H1 (cell line): ENCODE measurements around the gene VPS13D. TPM values are rescaled to one million over a fixed set of nuclear protein-coding genes. Genes with fewer than 3 reads are reported as not detected.

Experiments
- CTCF ChIA-PET: fragments of 300-600 bp; sonication (Branson Sonifier 250); formaldehyde crosslinking; loops from one replicate; lab custom pipeline; 2021; ENCODE audit not compliant: partially characterized antibody; lab: Charles Lee
- POLR2A ChIA-PET: fragments of 300-600 bp; sonication (Branson Sonifier 250); formaldehyde crosslinking; loops from one replicate; lab custom pipeline; 2021; ENCODE audit warnings: inconsistent platforms; ENCODE audit not compliant: partially characterized antibody; lab: Charles Lee
- DNase-seq, 2 experiments: peaks; one replicate each; pipeline versions ENCODE4 v3.0.0 to v3.0.0-alpha.2; 2010 to 2022; ENCODE audit warnings: low spot score in 2 of 2, low read depth in 1 of 2, mixed read lengths in 1 of 2
- FAIRE-seq: peaks from 2 replicates; lab custom pipeline; 2011; peaks lifted over from hg19 to GRCh38; lab: Jason Lieb, UNC
- H2AFZ ChIP-seq: 2 replicates; pipeline ENCODE4 v1.8.1; 2012; ENCODE audit warnings: low read length, inconsistent platforms
- H2AK5ac ChIP-seq: 2 replicates; pipeline ENCODE4 v1.6.1; 2013; ENCODE audit warnings: low read depth, low read length
- H2BK120ac ChIP-seq: replicated peaks from 2 replicates; pipeline ENCODE3; 2013; ENCODE audit warnings: low read depth, low read length, inconsistent platforms
- H2BK12ac ChIP-seq: 2 replicates; pipeline ENCODE4 v1.6.1; 2013; ENCODE audit warnings: low read depth, low read length
- H2BK15ac ChIP-seq: 2 replicates; pipeline ENCODE4 v1.6.1; 2013; ENCODE audit warnings: low read length
- H2BK20ac ChIP-seq: 2 replicates; pipeline ENCODE4 v1.6.1; 2013; ENCODE audit warnings: low read length
- H2BK5ac ChIP-seq: 2 replicates; pipeline ENCODE4 v1.6.1; 2013; ENCODE audit warnings: low read depth, low read length
- H3K14ac ChIP-seq: 2 replicates; pipeline ENCODE4 v1.6.1; 2013; ENCODE audit warnings: inconsistent platforms; ENCODE audit not compliant: insufficient read length
- H3K18ac ChIP-seq: 2 replicates; pipeline ENCODE4 v1.6.1; 2013; ENCODE audit warnings: low read length; ENCODE audit errors: extremely low read depth
- H3K23ac ChIP-seq: 2 replicates; pipeline ENCODE4 v1.6.1; 2013; ENCODE audit warnings: inconsistent platforms; ENCODE audit not compliant: insufficient read length
- H3K23me2 ChIP-seq: 2 replicates; pipeline ENCODE4 v1.6.1; 2013; ENCODE audit warnings: low read depth, low read length
- H3K27ac ChIP-seq: 2 replicates; pipeline ENCODE4 v1.6.1; 2011; ENCODE audit warnings: low read depth, low read length, inconsistent platforms
- H3K27me3 ChIP-seq, 4 experiments: replicated peaks in 1 of 4; 1 replicate in 1 of 4; 2 replicates in 3 of 4; pipeline versions ENCODE4 v1.6.1 to v1.8.1; 2011 to 2013; ENCODE audit warnings: low read length in 3 of 4, mild to moderate bottlenecking in 3 of 4, inconsistent platforms in 2 of 4, mixed read lengths in 2 of 4, moderate library complexity in 1 of 4; ENCODE audit not compliant: control insufficient read depth in 3 of 4, insufficient read depth in 3 of 4; ENCODE audit errors: extremely low read depth in 1 of 4
- H3K36me3 ChIP-seq, 4 experiments: 2 replicates each; pipeline versions ENCODE4 v1.6.1 to v1.8.1; 2011 to 2013; ENCODE audit warnings: mild to moderate bottlenecking in 4 of 4, low read length in 3 of 4, moderate library complexity in 2 of 4, control low read depth in 1 of 4, inconsistent platforms in 1 of 4; ENCODE audit not compliant: insufficient read depth in 4 of 4, control insufficient read depth in 2 of 4
- H3K4ac ChIP-seq: replicated peaks from 2 replicates; pipeline ENCODE3; 2013; ENCODE audit warnings: low read length, low read depth, mixed read lengths, inconsistent platforms; ENCODE audit not compliant: insufficient read length
- H3K4me1 ChIP-seq, 4 experiments: replicated peaks in 1 of 4; 1 replicate in 1 of 4; 2 replicates in 3 of 4; pipeline versions ENCODE4 v1.6.1 to v1.8.1; 2011 to 2013; ENCODE audit warnings: low read length in 3 of 4, inconsistent platforms in 2 of 4, mixed read lengths in 1 of 4; ENCODE audit not compliant: insufficient read depth in 4 of 4, control insufficient read depth in 3 of 4
- H3K4me2 ChIP-seq, 2 experiments: 2 replicates each; pipeline versions ENCODE4 v1.6.1 to v1.8.1; 2011 to 2013; ENCODE audit warnings: low read depth in 2 of 2, low read length in 2 of 2, control low read depth in 1 of 2, inconsistent platforms in 1 of 2, mild to moderate bottlenecking in 1 of 2; ENCODE audit not compliant: insufficient read depth in 1 of 2
- H3K4me3 ChIP-seq, 4 experiments: fragments of 200-600, 300-600 bp in 1 of 4; sonication (generic), shearing (Covaris generic), sonication (Bioruptor Twin) in 1 of 4; 2 replicates each; pipeline versions ENCODE4 v1.5.1 to v1.8.1; 2011 to 2016; ENCODE audit warnings: low read length in 4 of 4, low read depth in 3 of 4, control low read depth in 2 of 4, inconsistent platforms in 2 of 4, mild to moderate bottlenecking in 2 of 4, mixed read lengths in 1 of 4, moderate library complexity in 1 of 4; ENCODE audit not compliant: insufficient read depth in 2 of 4; ENCODE audit errors: extremely low read depth in 1 of 4
- H3K56ac ChIP-seq: replicated peaks from 2 replicates; pipeline ENCODE3; 2013; ENCODE audit warnings: low read depth, mild to moderate bottlenecking, mixed read lengths, low read length, inconsistent platforms; ENCODE audit not compliant: insufficient read length
- H3K79me1 ChIP-seq: 2 replicates; pipeline ENCODE4 v1.6.1; 2013; ENCODE audit warnings: low read depth, low read length, control low read depth
- H3K79me2 ChIP-seq, 2 experiments: 2 replicates each; pipeline versions ENCODE4 v1.6.1 to v1.8.1; 2012 to 2013; ENCODE audit warnings: low read length in 2 of 2, mild to moderate bottlenecking in 2 of 2, inconsistent platforms in 1 of 2; ENCODE audit not compliant: insufficient read depth in 2 of 2, control insufficient read depth in 1 of 2
- H3K9ac ChIP-seq, 4 experiments: replicated peaks in 1 of 4; 1 replicate in 1 of 4; 2 replicates in 3 of 4; pipeline versions ENCODE4 v1.6.1 to v1.8.1; 2011 to 2013; ENCODE audit warnings: low read depth in 3 of 4, low read length in 3 of 4, control low read depth in 2 of 4, mild to moderate bottlenecking in 2 of 4, moderate library complexity in 2 of 4, inconsistent platforms in 1 of 4; ENCODE audit errors: extremely low read depth in 1 of 4
- H3K9me3 ChIP-seq, 2 experiments: 2 replicates each; pipeline versions ENCODE4 v1.6.1 to v1.8.1; 2012 to 2013; ENCODE audit warnings: mild to moderate bottlenecking in 2 of 2, moderate library complexity in 2 of 2, control low read depth in 1 of 2, inconsistent platforms in 1 of 2, low read depth in 1 of 2, low read length in 1 of 2, mixed read lengths in 1 of 2; ENCODE audit not compliant: insufficient read depth in 2 of 2
- H4K20me1 ChIP-seq, 2 experiments: replicated peaks in 1 of 2; 2 replicates each; pipeline versions ENCODE3 to v1.8.1; 2011 to 2013; ENCODE audit warnings: inconsistent platforms in 2 of 2, low read length in 2 of 2, mild to moderate bottlenecking in 1 of 2; ENCODE audit not compliant: insufficient read depth in 2 of 2, control insufficient read depth in 1 of 2
- H4K5ac ChIP-seq: 2 replicates; pipeline ENCODE4 v1.6.1; 2013; ENCODE audit warnings: low read length, low read depth, mixed read lengths, inconsistent platforms; ENCODE audit not compliant: insufficient read length
- H4K8ac ChIP-seq: 2 replicates; pipeline ENCODE4 v1.8.0; 2013; ENCODE audit warnings: mild to moderate bottlenecking, moderate library complexity, low read length, inconsistent platforms; ENCODE audit not compliant: insufficient read depth; ENCODE audit errors: extremely low read depth
- H4K91ac ChIP-seq: replicated peaks from 2 replicates; pipeline ENCODE3; 2013; ENCODE audit warnings: low read length, mixed read lengths, inconsistent platforms; ENCODE audit not compliant: insufficient read length
- E2F6 ChIP-seq: IDR thresholded peaks from 2 replicates; pipeline ENCODE4 v1.6.1; 2012; ENCODE audit warnings: inconsistent platforms
- GTF2F1 ChIP-seq: IDR thresholded peaks from 2 replicates; pipeline ENCODE4 v1.6.1; 2012; ENCODE audit warnings: low read depth, low read length, improper control_type of control experiment, borderline replicate concordance
- KDM5A ChIP-seq: fragments of 200-600 bp; IDR thresholded peaks from 2 replicates; pipeline ENCODE4 v1.7.1; 2012; ENCODE audit warnings: mild to moderate bottlenecking, low read length, inconsistent platforms, mixed read lengths
- RNF2 ChIP-seq: fragments of 200-900, 300-1000 bp; sonication (generic); IDR thresholded peaks from 2 replicates; pipeline ENCODE4 v1.7.1; 2016; ENCODE audit warnings: borderline replicate concordance, low read depth, mild to moderate bottlenecking, antibody characterized with exemption, low read length; ENCODE audit not compliant: poor library complexity, severe bottlenecking; ENCODE audit errors: missing control alignments
- WGBS, 2 experiments: shearing (Covaris generic) in 1 of 2; methylation state at CpG; one replicate each; pipeline versions ENCODE4 v1.1.6 to v1.1.7; 2013 to 2015; ENCODE audit warnings: low lambda C conversion rate in 2 of 2, mixed read lengths in 2 of 2, inconsistent platforms in 1 of 2, low coverage in 1 of 2, missing lambda C conversion rate in 1 of 2; ENCODE audit not compliant: insufficient replicate concordance in 2 of 2, insufficient coverage in 1 of 2, insufficient read length in 1 of 2; ENCODE audit errors: extremely low coverage in 1 of 2, missing lambda C conversion rate in 1 of 2; 5-methylcytosine and 5-hydroxymethylcytosine counted together
- polyA plus RNA-seq, 7 experiments: library from polyadenylated mRNA; depleted of rRNA in 3 of 7; stranded (reverse) in 5 of 7; unstranded in 2 of 7; fragments of >200 nt in 5 of 7; fragments of 200-250 nt in 2 of 7; gene quantifications; 1 replicate in 5 of 7; 2 replicates in 1 of 7; 4 replicates in 1 of 7; pipeline versions ENCODE4 v1.2.1 to v1.2.3, GENCODE V29; 2011 to 2013; ENCODE audit warnings: missing spikeins in 2 of 7, mixed read lengths in 2 of 7
- total RNA-seq: library from RNA; stranded (reverse); fragmentation: NEBNext Ultra II Directional; extraction: Animal tissue kit (Norgen Biotek cat#: 25700); gene quantifications from 2 replicates; pipeline ENCODE4 v1.2.1, GENCODE V29; 2021

VPS13D gene
- total and polyA plus RNA-seq, 2 of the 8 experiments (the other 6 are each of a cell fraction or from before 2014, with no cell fraction given) = 10.9 to 31.2 TPM

GRCh38 chr1:12548973-12549459 is 319.2 kb downstream of the VPS13D start:
- H2BK120ac ChIP-seq = no peak overlapping the region
- no peak overlapping the region for H2AK5ac ChIP-seq
- no peaks in the 10 kb centered on the region for H3K79me1 ChIP-seq
- H2BK5ac ChIP-seq = no peak overlapping the region
- peaks cover 0 to 9% (median 4%) of the 10 kb centered on the region in 4 experiments; a peak in 4 of 7 replicates for H3K4me1 ChIP-seq
- H3K79me2 ChIP-seq = no peaks in the 10 kb centered on the region
- H3K9me3 ChIP-seq = no peaks in the 10 kb centered on the region
- H3K36me3 ChIP-seq = no peaks in the 10 kb centered on the region
- no peak overlapping the region for H3K18ac ChIP-seq
- H4K8ac ChIP-seq = no peak overlapping the region
- no peaks in the 10 kb centered on the region for H4K20me1 ChIP-seq
- no peak overlapping the region for H4K5ac ChIP-seq
- H3K23ac ChIP-seq = no peak overlapping the region
- ChIA-PET POLR2A (no interaction called here), CTCF (interaction anchor here (1.5 kb wide), 1 partner anchor 110 kb away, joined by 8 read pairs; no protein-coding TSS in a partner anchor)
- H3K9ac ChIP-seq = no peak overlapping the region
- no peak overlapping the region for H3K56ac ChIP-seq
- no peak overlapping the region for H2BK20ac ChIP-seq
- H3K27ac ChIP-seq = no peak overlapping the region
- DNase-seq (no peak), FAIRE-seq (no peak)
- TF ChIP-seq GTF2F1 (no peak), KDM5A (no peak), RNF2 (no peak), E2F6 (peak; percentile 44; the same call in 1 of the 2 replicates)
- no peaks in the 10 kb centered on the region for H3K27me3 ChIP-seq
- no peak overlapping the region for H4K91ac ChIP-seq
- H3K14ac ChIP-seq = no peak overlapping the region
- WGBS, 2 experiments = 83% methylated on average over 14 of the region's 27 CpGs; no CpG with 5 or more reads in 1 of the 2 experiments
- H3K4me3 ChIP-seq = no peak overlapping the region
- no peaks in the 10 kb centered on the region for H3K23me2 ChIP-seq
- no peak overlapping the region for H2AFZ ChIP-seq
- no peak overlapping the region for H3K4ac ChIP-seq
- no peak overlapping the region; the same call in 1 of the 2 replicates for H2BK12ac ChIP-seq
- no peak overlapping the region for H2BK15ac ChIP-seq
- H3K4me2 ChIP-seq = no peak overlapping the region
